SU-DHL-6 (cell line): ENCODE results near the gene PRR20A.
"Not testable (repeated sequence)": the region's sequence is repeated elsewhere in the genome, so short reads cannot be mapped to it uniquely, and the experiment has no call there.

ENCODE experiments used
- H2AFZ ChIP-seq: fragments of 200-600 bp; sonication (generic); 2 replicates; pipeline ENCODE4 v1.6.1; 2014; ENCODE audit warnings: low read depth, mild to moderate bottlenecking, moderate library complexity, mixed read lengths, antibody characterized with exemption, low read length; ENCODE audit not compliant: severe bottlenecking
- H3F3A ChIP-seq: fragments of 200-600 bp; shearing (Covaris generic); 2 replicates; pipeline ENCODE4 v1.6.0; 2016; ENCODE audit warnings: antibody characterized with exemption, mild to moderate bottlenecking; ENCODE audit not compliant: insufficient read depth
- H3K27ac ChIP-seq: fragments of 200-600 bp; sonication (generic); 2 replicates; pipeline ENCODE4 v1.5.1; 2016; ENCODE audit warnings: low read depth, mild to moderate bottlenecking, low read length, moderate library complexity, mixed read lengths
- H3K27me3 ChIP-seq: fragments of 200-600 bp; sonication (generic), shearing (Covaris generic); 2 replicates; pipeline ENCODE4 v1.6.0; 2014; ENCODE audit warnings: mild to moderate bottlenecking, low read length
- H3K36me3 ChIP-seq: fragments of 200-600 bp; sonication (generic); 2 replicates; pipeline ENCODE4 v1.6.1; 2014; ENCODE audit warnings: mild to moderate bottlenecking, low read length, mixed read lengths
- H3K4me2 ChIP-seq: fragments of 300-600, 200-600 bp; shearing (Covaris generic), sonication (generic); 2 replicates; pipeline ENCODE4 v1.6.0; 2014; ENCODE audit warnings: low read length, low read depth, mild to moderate bottlenecking; ENCODE audit not compliant: poor library complexity, severe bottlenecking
- H3K4me3 ChIP-seq: fragments of 200-600 bp; sonication (generic); 2 replicates; pipeline ENCODE4 v1.5.1; 2014; ENCODE audit warnings: antibody characterized with exemption, low read length, mild to moderate bottlenecking, mixed read lengths; ENCODE audit not compliant: insufficient read depth, poor library complexity, severe bottlenecking
- H3K79me2 ChIP-seq: fragments of 200-600 bp; sonication (generic); 2 replicates; pipeline ENCODE4 v1.6.1; 2014; ENCODE audit warnings: mild to moderate bottlenecking, low read length, moderate library complexity; ENCODE audit not compliant: insufficient read depth
- H3K9ac ChIP-seq: fragments of 200-600 bp; sonication (generic); 2 replicates; pipeline ENCODE4 v1.7.0; 2014; ENCODE audit warnings: mild to moderate bottlenecking, low read length
- H3K9me2 ChIP-seq: fragments of 200-600 bp; sonication (generic); replicated peaks from 2 replicates; pipeline ENCODE4 v1.6.1; 2014; ENCODE audit warnings: low read length; ENCODE audit not compliant: insufficient read depth
- H3K9me3 ChIP-seq: fragments of 200-600 bp; sonication (generic); 2 replicates; pipeline ENCODE4 v1.6.1; 2014; ENCODE audit warnings: low read length, mixed read lengths; ENCODE audit not compliant: insufficient read depth
- H4K20me1 ChIP-seq: fragments of 200-600 bp; sonication (generic); 2 replicates; pipeline ENCODE4 v1.6.1; 2014; ENCODE audit warnings: low read depth, mild to moderate bottlenecking, antibody characterized with exemption, low read length, moderate library complexity, mixed read lengths
- EZH2phosphoT487 ChIP-seq: fragments of 200-600 bp; sonication (generic), shearing (Covaris generic); conservative IDR thresholded peaks from 2 replicates; pipeline ENCODE4 v1.6.1; 2018; ENCODE audit warnings: mild to moderate bottlenecking, antibody characterized with exemption, low read length, moderate library complexity, mixed read lengths
- TF ChIP-seq, protein P1 (sequence below): fragments of 200-600 bp; sonication (generic); IDR thresholded peaks from one replicate; pipeline ENCODE4 v1.5.1; 2017; ENCODE audit warnings: antibody characterized with exemption, mild to moderate bottlenecking, low read length, moderate library complexity; ENCODE audit not compliant: insufficient read depth, poor library complexity, severe bottlenecking

The PRR20A gene

DNA sequence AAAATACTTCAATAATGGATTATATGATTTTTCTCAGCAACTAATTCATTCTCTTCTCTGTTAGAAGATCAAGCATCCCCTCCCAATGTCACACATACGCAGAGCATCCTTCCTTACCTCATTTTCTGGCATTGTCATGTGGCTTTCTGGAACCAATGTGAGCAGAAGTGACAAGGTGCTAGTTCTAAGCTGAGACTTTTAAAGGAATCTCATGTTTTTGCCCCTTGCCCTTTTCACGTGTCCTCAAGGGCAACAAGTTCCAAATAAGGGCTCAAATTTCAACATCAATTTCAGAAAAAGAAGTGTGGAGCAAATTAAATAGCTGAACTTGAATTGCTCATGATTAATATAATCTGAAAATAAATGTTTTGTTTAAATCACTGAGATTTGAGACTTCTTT, 4.6 kb upstream of the PRR20A start:
- no peak for TF ChIP-seq EZH2phosphoT487
- TF ChIP-seq, protein P1, sequence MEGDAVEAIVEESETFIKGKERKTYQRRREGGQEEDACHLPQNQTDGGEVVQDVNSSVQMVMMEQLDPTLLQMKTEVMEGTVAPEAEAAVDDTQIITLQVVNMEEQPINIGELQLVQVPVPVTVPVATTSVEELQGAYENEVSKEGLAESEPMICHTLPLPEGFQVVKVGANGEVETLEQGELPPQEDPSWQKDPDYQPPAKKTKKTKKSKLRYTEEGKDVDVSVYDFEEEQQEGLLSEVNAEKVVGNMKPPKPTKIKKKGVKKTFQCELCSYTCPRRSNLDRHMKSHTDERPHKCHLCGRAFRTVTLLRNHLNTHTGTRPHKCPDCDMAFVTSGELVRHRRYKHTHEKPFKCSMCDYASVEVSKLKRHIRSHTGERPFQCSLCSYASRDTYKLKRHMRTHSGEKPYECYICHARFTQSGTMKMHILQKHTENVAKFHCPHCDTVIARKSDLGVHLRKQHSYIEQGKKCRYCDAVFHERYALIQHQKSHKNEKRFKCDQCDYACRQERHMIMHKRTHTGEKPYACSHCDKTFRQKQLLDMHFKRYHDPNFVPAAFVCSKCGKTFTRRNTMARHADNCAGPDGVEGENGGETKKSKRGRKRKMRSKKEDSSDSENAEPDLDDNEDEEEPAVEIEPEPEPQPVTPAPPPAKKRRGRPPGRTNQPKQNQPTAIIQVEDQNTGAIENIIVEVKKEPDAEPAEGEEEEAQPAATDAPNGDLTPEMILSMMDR = no peak
- H2AFZ ChIP-seq = peak overlapping the region; percentile 14
- H3K27ac ChIP-seq = no peak overlapping the region
- no peaks in the 10 kb centered on the region for H3K79me2 ChIP-seq
- no peaks in the 10 kb centered on the region for H4K20me1 ChIP-seq
- no peaks in the 10 kb centered on the region for H3K9me2 ChIP-seq
- H3K4me2 ChIP-seq = no peak overlapping the region
- H3K36me3 ChIP-seq = no peaks in the 10 kb centered on the region
- no peaks in the 10 kb centered on the region for H3K9me3 ChIP-seq
- no peak overlapping the region for H3K4me3 ChIP-seq
- no peak overlapping the region for H3K9ac ChIP-seq
- no peaks in the 10 kb centered on the region for H3K27me3 ChIP-seq
- H3F3A ChIP-seq = no peaks in the 10 kb centered on the region

- Histone ChIP-seq H3K79me2 (no peaks in the 10 kb centered on the region), H3K9me2 (no peaks in the 10 kb centered on the region), H3K27ac (no peak overlapping the region), H4K20me1 (no peaks in the 10 kb centered on the region), H3F3A (no peaks in the 10 kb centered on the region), H3K4me3 (no peak overlapping the region), H3K27me3 (no peaks in the 10 kb centered on the region), H3K36me3 (no peaks in the 10 kb centered on the region), H3K9ac (no peak overlapping the region), H3K4me2 (no peak overlapping the region), H3K9me3 (no peaks in the 10 kb centered on the region), H2AFZ (no peak overlapping the region)
- TF ChIP-seq EZH2phosphoT487 = no peak
- TF ChIP-seq, protein P1 = no peak
Observed at GRCh38 chr13:57137585-57137984, 3.1 kb upstream of the PRR20A start.

- Histone ChIP-seq H2AFZ (no peak overlapping the region), H3K27me3 (no peaks in the 10 kb centered on the region), H3K27ac (no peak overlapping the region), H3K36me3 (no peaks in the 10 kb centered on the region), H3K9me2 (no peaks in the 10 kb centered on the region), H3K79me2 (no peaks in the 10 kb centered on the region), H3K9ac (no peak overlapping the region), H4K20me1 (no peaks in the 10 kb centered on the region), H3K4me2 (no peak overlapping the region), H3K4me3 (no peak overlapping the region), H3F3A (no peaks in the 10 kb centered on the region), H3K9me3 (no peaks in the 10 kb centered on the region)
- TF ChIP-seq EZH2phosphoT487 = no peak
- TF ChIP-seq, protein P1 = no peak
Observed at GRCh38 chr13:57138988-57139387, 1.7 kb upstream of the PRR20A start.

- not testable (repeated sequence) for H3K79me2 ChIP-seq, H2AFZ ChIP-seq, H3K36me3 ChIP-seq, H3K9me2 ChIP-seq, H3K9ac ChIP-seq, H3K9me3 ChIP-seq, H4K20me1 ChIP-seq, H3F3A ChIP-seq, H3K4me3 ChIP-seq, H3K27me3 ChIP-seq, H3K4me2 ChIP-seq, H3K27ac ChIP-seq
Observed at GRCh38 chr13:57139781-57140180, 937 bp upstream of the PRR20A start.

DNA sequence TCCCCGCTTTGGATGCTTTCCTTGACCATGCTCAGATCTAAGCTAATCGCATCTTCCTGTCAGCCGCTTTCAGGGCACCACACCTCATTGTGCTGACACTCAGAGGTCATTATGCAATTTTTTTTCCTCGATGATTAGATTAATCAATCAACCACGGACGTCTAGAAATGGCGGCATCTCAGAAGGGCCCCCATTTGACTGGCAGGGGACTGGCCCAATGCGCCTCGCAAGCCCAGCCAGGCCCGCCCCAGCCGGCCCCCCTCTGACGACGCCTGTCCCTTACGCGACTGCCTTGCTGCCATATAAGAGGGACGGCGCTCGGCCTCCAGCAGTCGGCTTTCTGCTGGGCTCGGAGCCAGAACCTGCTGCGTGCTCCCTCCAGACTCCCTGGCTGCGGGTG, 6.5 kb downstream of the PRR20A start, which contains the start of gene PRR20B:
Gene PRR20B (plus strand): TSS at position 301 of the 400 bp plus-strand sequence. CDS start 387 bp downstream, outside the sequence.
- not testable (repeated sequence) for H3K27ac ChIP-seq, H3K9ac ChIP-seq, H3F3A ChIP-seq, H3K4me3 ChIP-seq, H3K9me3 ChIP-seq, H3K9me2 ChIP-seq, H3K27me3 ChIP-seq, H3K79me2 ChIP-seq, H3K4me2 ChIP-seq, H4K20me1 ChIP-seq, H2AFZ ChIP-seq, H3K36me3 ChIP-seq

DNA sequence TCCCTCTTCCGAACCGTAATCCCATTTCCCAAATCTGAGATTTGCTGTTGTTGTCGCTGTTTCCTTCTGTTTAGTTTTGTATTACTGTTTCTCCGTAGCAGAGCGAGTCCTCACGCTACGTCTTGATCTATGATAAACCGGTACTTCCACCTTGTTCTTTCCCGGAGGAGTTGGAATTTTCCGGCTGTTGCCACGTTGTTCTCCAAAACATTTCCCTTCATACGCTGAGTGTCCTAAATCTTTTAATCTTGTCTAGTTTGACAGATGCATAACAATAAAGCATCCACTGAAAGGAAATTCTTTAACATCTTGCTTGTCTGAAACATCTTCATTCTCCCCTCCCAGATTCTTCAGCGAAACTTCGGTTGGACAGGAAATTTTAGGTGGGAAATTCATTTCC, 7.4 kb downstream of the PRR20A start:
- H3K79me2 ChIP-seq, H3K27ac ChIP-seq, H2AFZ ChIP-seq, H3K4me3 ChIP-seq, H3K9ac ChIP-seq, H3F3A ChIP-seq, H3K9me3 ChIP-seq, H3K4me2 ChIP-seq, H3K9me2 ChIP-seq, H3K27me3 ChIP-seq, H3K36me3 ChIP-seq, H4K20me1 ChIP-seq: not testable (repeated sequence)
